Measurements from ENCODE around the gene OVOL1.

OVOL1 gene

GRCh38 chr11:65781152-65781961 is 5.5 kb upstream of the OVOL1 start:
- TF ChIP-seq CTCF (IDR thresholded peaks at IDR 0.05; ENCODE audit: low read depth, low read length, missing control alignments): no peak
- Histone ChIP-seq H3K27me3 (replicated peaks) (peaks cover 13% of the 10 kb centered on the region), H3K4me3 (ENCODE audit: low read depth, low read length) (peak overlapping the region; percentile 46), H3K27ac (no peak overlapping the region), H3K36me3 (replicated peaks) (peaks cover 10% of the 10 kb centered on the region)
- in situ Hi-C loops (cut with HindIII; ENCODE audit: low pct_ligation_motif_present, low sequenced_read_pairs): no loop called here
- DNase-seq: no peak

- Histone ChIP-seq H3K36me3 (replicated peaks) (peaks cover 10% of the 10 kb centered on the region), H3K27me3 (replicated peaks) (peaks cover 18% of the 10 kb centered on the region), H3K4me3 (ENCODE audit: low read depth, low read length) (no peak overlapping the region), H3K27ac (no peak overlapping the region)
- in situ Hi-C loops (cut with HindIII; ENCODE audit: low pct_ligation_motif_present, low sequenced_read_pairs): no loop called here
- TF ChIP-seq CTCF (IDR thresholded peaks at IDR 0.05; ENCODE audit: low read depth, low read length, missing control alignments): no peak
- DNase-seq: no peak
Measured at GRCh38 chr11:65781962-65782815, 4.7 kb upstream of the OVOL1 start.

- H3K4me3 ChIP-seq (ENCODE audit: low read depth, low read length): no peak overlapping the region
- in situ Hi-C loops (cut with HindIII; ENCODE audit: low pct_ligation_motif_present, low sequenced_read_pairs): no loop called here
- DNase-seq: no peak
- H3K27me3 ChIP-seq (replicated peaks): peaks cover 22% of the 10 kb centered on the region
- H3K36me3 ChIP-seq (replicated peaks): peaks cover 10% of the 10 kb centered on the region
- no peak for TF ChIP-seq CTCF (IDR thresholded peaks at IDR 0.05; ENCODE audit: low read depth, low read length, missing control alignments)
- no peak overlapping the region for H3K27ac ChIP-seq
Measured at GRCh38 chr11:65782816-65783228, 4.0 kb upstream of the OVOL1 start.

GRCh38 chr11:65785319-65786007 is 1.4 kb upstream of the OVOL1 start:
- no peak for TF ChIP-seq CTCF (IDR thresholded peaks at IDR 0.05; ENCODE audit: low read depth, low read length, missing control alignments)
- H3K27me3 ChIP-seq (replicated peaks): peaks cover 38% of the 10 kb centered on the region
- no peaks in the 10 kb centered on the region for H3K36me3 ChIP-seq (replicated peaks)
- no peak overlapping the region for H3K27ac ChIP-seq
- no peak for DNase-seq
- H3K4me3 ChIP-seq (ENCODE audit: low read depth, low read length): no peak overlapping the region
- in situ Hi-C loops (cut with HindIII; ENCODE audit: low pct_ligation_motif_present, low sequenced_read_pairs): no loop called here

GRCh38 chr11:65786008-65786785 is 666 bp upstream of the OVOL1 start:
- Histone ChIP-seq H3K27ac (no peak overlapping the region), H3K4me3 (ENCODE audit: low read depth, low read length) (no peak overlapping the region), H3K36me3 (replicated peaks) (no peaks in the 10 kb centered on the region), H3K27me3 (replicated peaks) (peaks cover 38% of the 10 kb centered on the region)
- DNase-seq: no peak
- in situ Hi-C loops (cut with HindIII; ENCODE audit: low pct_ligation_motif_present, low sequenced_read_pairs): no loop called here
- no peak for TF ChIP-seq CTCF (IDR thresholded peaks at IDR 0.05; ENCODE audit: low read depth, low read length, missing control alignments)

All from brain microvascular endothelial cell (primary cell).